H54 (cell line): ENCODE results near the gene BCAR1.

ENCODE experiments used
- DNase-seq: peaks from one replicate; pipeline ENCODE4 v3.0.0; 2011; ENCODE audit warnings: low spot score, mixed read lengths; ENCODE audit not compliant: insufficient read length
- FAIRE-seq: peaks from 3 replicates; lab custom pipeline; 2011; peaks lifted over from hg19 to GRCh38; lab: Jason Lieb, UNC
- POLR2A ChIP-seq: IDR thresholded peaks from 2 replicates; pipeline ENCODE4 v1.6.1; 2011; ENCODE audit warnings: low read depth, mild to moderate bottlenecking, low read length

The BCAR1 gene

GRCh38 chr16:75196836-75197235 lies 54.6 kb downstream of the BCAR1 start:
- no peak for TF ChIP-seq POLR2A
- no peak for FAIRE-seq
- no peak for DNase-seq

- FAIRE-seq = no peak
- no peak for TF ChIP-seq POLR2A
- no peak for DNase-seq
These were observed 55.3 kb downstream of the BCAR1 start for GRCh38 chr16:75195811-75196790.

GRCh38 chr16:75193730-75194444 lies 57.5 kb downstream of the BCAR1 start:
- FAIRE-seq (no peak), DNase-seq (no peak)
- no peak for TF ChIP-seq POLR2A

- FAIRE-seq (no peak), DNase-seq (no peak)
- no peak for TF ChIP-seq POLR2A
These were observed 58.2 kb downstream of the BCAR1 start for GRCh38 chr16:75193265-75193650.

- TF ChIP-seq POLR2A = no peak
- no peak for FAIRE-seq
- no peak for DNase-seq
These were observed 58.7 kb downstream of the BCAR1 start for GRCh38 chr16:75192606-75193264.

DNA sequence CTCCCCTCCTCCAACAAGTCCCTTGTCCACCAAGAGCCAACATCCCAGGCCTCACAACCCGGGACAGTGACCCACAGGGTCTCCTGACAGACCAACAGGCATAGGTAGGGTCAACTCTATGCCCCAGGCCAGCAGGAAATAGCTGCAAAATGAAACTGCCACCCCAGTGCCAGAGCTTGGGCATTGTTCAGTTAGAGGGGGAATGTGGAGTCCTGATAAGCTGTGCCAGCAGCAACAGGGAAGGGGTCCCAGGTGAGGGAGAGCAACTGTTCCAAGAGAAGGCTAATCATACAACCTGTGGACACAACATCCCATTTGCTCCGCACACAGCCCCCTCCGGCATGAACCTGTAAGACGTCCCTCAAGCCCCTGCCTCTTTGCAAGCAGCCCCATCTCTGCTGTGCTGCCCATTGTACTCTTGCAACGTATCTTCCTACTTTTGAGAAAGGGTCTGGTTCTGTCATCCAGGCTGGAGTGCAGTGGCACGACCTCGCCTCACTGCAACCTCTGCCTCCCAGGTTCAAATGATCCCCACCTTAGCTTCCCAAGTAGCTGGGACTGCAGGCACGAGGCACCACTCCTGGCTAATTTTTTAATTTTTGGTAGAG lies 61.7 kb downstream of the BCAR1 start:
- no peak for TF ChIP-seq POLR2A
- no peak for DNase-seq
- no peak for FAIRE-seq

GRCh38 chr16:75188832-75189477 lies 62.5 kb downstream of the BCAR1 start:
- no peak for DNase-seq
- TF ChIP-seq POLR2A = no peak
- FAIRE-seq = no peak

- DNase-seq = no peak
- TF ChIP-seq POLR2A = no peak
- no peak for FAIRE-seq
These were observed 69.8 kb downstream of the BCAR1 start for GRCh38 chr16:75181630-75182029.

- FAIRE-seq (no peak), DNase-seq (no peak)
- TF ChIP-seq POLR2A = no peak
These were observed 72.2 kb downstream of the BCAR1 start for GRCh38 chr16:75179208-75179607.
